Testis (tissue), 2 donors: ENCODE data around the gene CTNNA2.

ENCODE experiments used
- POLR2A ChIP-seq: fragments of 450-650 bp; IDR thresholded peaks from one replicate; pipeline ENCODE4 v1.6.1; 2017; ENCODE audit warnings: antibody characterized with exemption, mild to moderate bottlenecking, moderate library complexity
- TF ChIP-seq, protein P1 (sequence below), 3 experiments: fragments of 450-650 bp in 2 of 3; fragments of 200-600 bp in 1 of 3; sonication (generic) in 1 of 3; IDR thresholded peaks; one replicate each; pipeline ENCODE4 v1.5.1; 2016 to 2019; ENCODE audit warnings: antibody characterized with exemption in 3 of 3, mild to moderate bottlenecking in 2 of 3, moderate library complexity in 1 of 3

DNA sequence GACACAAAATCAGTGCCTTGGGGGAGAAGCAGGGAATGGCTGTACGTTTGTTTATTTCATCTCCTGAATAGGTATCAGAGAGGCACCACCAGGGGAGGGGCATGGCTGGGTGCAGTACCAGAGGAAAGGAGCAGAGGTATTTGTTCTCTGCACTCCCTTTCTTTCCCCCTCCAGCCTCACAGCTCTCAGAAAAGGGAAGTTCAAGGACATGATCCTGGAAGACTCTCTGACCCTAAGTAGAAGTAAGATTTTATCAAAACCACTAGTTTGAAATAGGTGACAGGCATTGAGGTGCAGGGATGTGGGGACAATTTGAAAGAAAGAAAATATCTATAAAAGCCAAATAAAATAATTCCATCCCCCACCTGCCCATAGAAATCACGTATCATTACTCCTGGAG, 655.2 kb downstream of the CTNNA2 start:
- TF ChIP-seq, protein P1, sequence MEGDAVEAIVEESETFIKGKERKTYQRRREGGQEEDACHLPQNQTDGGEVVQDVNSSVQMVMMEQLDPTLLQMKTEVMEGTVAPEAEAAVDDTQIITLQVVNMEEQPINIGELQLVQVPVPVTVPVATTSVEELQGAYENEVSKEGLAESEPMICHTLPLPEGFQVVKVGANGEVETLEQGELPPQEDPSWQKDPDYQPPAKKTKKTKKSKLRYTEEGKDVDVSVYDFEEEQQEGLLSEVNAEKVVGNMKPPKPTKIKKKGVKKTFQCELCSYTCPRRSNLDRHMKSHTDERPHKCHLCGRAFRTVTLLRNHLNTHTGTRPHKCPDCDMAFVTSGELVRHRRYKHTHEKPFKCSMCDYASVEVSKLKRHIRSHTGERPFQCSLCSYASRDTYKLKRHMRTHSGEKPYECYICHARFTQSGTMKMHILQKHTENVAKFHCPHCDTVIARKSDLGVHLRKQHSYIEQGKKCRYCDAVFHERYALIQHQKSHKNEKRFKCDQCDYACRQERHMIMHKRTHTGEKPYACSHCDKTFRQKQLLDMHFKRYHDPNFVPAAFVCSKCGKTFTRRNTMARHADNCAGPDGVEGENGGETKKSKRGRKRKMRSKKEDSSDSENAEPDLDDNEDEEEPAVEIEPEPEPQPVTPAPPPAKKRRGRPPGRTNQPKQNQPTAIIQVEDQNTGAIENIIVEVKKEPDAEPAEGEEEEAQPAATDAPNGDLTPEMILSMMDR (IDR thresholded peaks at IDR 0.05) = no peak
- no peak for TF ChIP-seq POLR2A
